CD4-positive, alpha-beta T cell treated with Interleukin-15 for 4 hours (primary cell): Measurements from ENCODE around the gene LINGO3.

Source experiments
- DNase-seq: peaks from one replicate; pipeline ENCODE4 v3.0.0-alpha.2; 2020; ENCODE audit warnings: low spot score

The LINGO3 gene

GRCh38 chr19:2266183-2266993 is 41.6 kb downstream of the LINGO3 start:
- no peak for DNase-seq

- peak; percentile 54 for DNase-seq
Measured at GRCh38 chr19:2261438-2262172, 46.3 kb downstream of the LINGO3 start.

- DNase-seq = no peak
Measured at GRCh38 chr19:2260341-2260805, 47.6 kb downstream of the LINGO3 start.

GRCh38 chr19:2259336-2259735 is 48.6 kb downstream of the LINGO3 start:
- no peak for DNase-seq
